ENCODE data around the gene ABLIM1. TPM values are rescaled to one million over a fixed set of nuclear protein-coding genes. Genes with fewer than 3 reads are reported as not detected.

The ABLIM1 gene
- polyA plus RNA-seq, 3 donors: 0.33 to 0.91 (median 0.57) TPM

GRCh38 chr10:114691442-114691941 is 33.4 kb upstream of the ABLIM1 start:
- Histone ChIP-seq H3K27ac (ENCODE audit: low read depth in 1 of 2, low read length in 2 of 2) (no peak overlapping the region), H3K4me1 (ENCODE audit: control insufficient read depth in 1 of 2, insufficient read depth in 2 of 2, low read length in 2 of 2) (peaks cover 7 to 9% of the 10 kb centered on the region in 2 donors), H3K4me3 (replicated peaks in 1 of 3; ENCODE audit: low read depth in 2 of 3, low read length in 3 of 3) (no peak overlapping the region), H3K79me2 (ENCODE audit: insufficient read depth, low read length) (no peaks in the 10 kb centered on the region), H3K4me2 (replicated peaks; ENCODE audit: extremely low read depth, low read length, poor library complexity, severe bottlenecking) (no peak overlapping the region), H3K9me3 (replicated peaks in 1 of 2; ENCODE audit: control insufficient read depth in 1 of 2, insufficient read depth in 1 of 2, low read length in 2 of 2) (no peaks in the 10 kb centered on the region), H4K20me1 (ENCODE audit: insufficient read depth, low read length) (no peaks in the 10 kb centered on the region), H3K27me3 (ENCODE audit: control insufficient read depth in 2 of 2, insufficient read depth in 2 of 2, low read length in 2 of 2) (no peaks in the 10 kb centered on the region), H3K9ac (ENCODE audit: insufficient read depth, low read length, poor library complexity, severe bottlenecking) (no peak overlapping the region), H2AFZ (ENCODE audit: insufficient read depth, low read depth, low read length, poor library complexity, severe bottlenecking) (no peak overlapping the region), H3K36me3 (replicated peaks in 1 of 2; ENCODE audit: control insufficient read depth in 1 of 2, insufficient read depth in 2 of 2, low read length in 2 of 2) (no peaks in the 10 kb centered on the region)
- intact Hi-C loops (cut with micrococcal nuclease): no loop called here
- H3K4me1 Mint-ChIP-seq: peaks cover 17% of the 10 kb centered on the region
- no peak for DNase-seq
- no peak overlapping the region for H3K27ac Mint-ChIP-seq
- H3K4me3 Mint-ChIP-seq: no peak overlapping the region
- no peaks in the 10 kb centered on the region for H3K36me3 Mint-ChIP-seq
- peaks cover 0 to 2% (median 0%) of the 10 kb centered on the region in 7 donors for H3K9me3 Mint-ChIP-seq
- H3K27me3 Mint-ChIP-seq (ENCODE audit: low read depth in 3 of 3): no peaks in the 10 kb centered on the region
- no peak for TF ChIP-seq CTCF (IDR thresholded peaks at IDR 0.05)
- no CpG with 5 or more reads among the region's 1 CpG for WGBS (ENCODE audit: insufficient coverage)

- Histone ChIP-seq H2AFZ (ENCODE audit: insufficient read depth, low read depth, low read length, poor library complexity, severe bottlenecking) (no peak overlapping the region), H3K27ac (ENCODE audit: low read depth in 1 of 2, low read length in 2 of 2) (no peak overlapping the region), H3K9ac (ENCODE audit: insufficient read depth, low read length, poor library complexity, severe bottlenecking) (no peak overlapping the region), H3K4me1 (ENCODE audit: control insufficient read depth in 1 of 2, insufficient read depth in 2 of 2, low read length in 2 of 2) (peaks cover 7 to 15% of the 10 kb centered on the region in 2 donors), H3K27me3 (ENCODE audit: control insufficient read depth in 2 of 2, insufficient read depth in 2 of 2, low read length in 2 of 2) (no peaks in the 10 kb centered on the region), H3K36me3 (replicated peaks in 1 of 2; ENCODE audit: control insufficient read depth in 1 of 2, insufficient read depth in 2 of 2, low read length in 2 of 2) (no peaks in the 10 kb centered on the region), H3K4me3 (replicated peaks in 1 of 3; ENCODE audit: low read depth in 2 of 3, low read length in 3 of 3) (no peak overlapping the region), H3K79me2 (ENCODE audit: insufficient read depth, low read length) (no peaks in the 10 kb centered on the region), H3K4me2 (replicated peaks; ENCODE audit: extremely low read depth, low read length, poor library complexity, severe bottlenecking) (no peak overlapping the region), H3K9me3 (replicated peaks in 1 of 2; ENCODE audit: control insufficient read depth in 1 of 2, insufficient read depth in 1 of 2, low read length in 2 of 2) (no peaks in the 10 kb centered on the region), H4K20me1 (ENCODE audit: insufficient read depth, low read length) (no peaks in the 10 kb centered on the region)
- peaks cover 0 to 2% (median 0%) of the 10 kb centered on the region in 7 donors for H3K9me3 Mint-ChIP-seq
- 100% methylated on average over 3 of the region's 5 CpGs for WGBS (ENCODE audit: insufficient coverage)
- H3K4me3 Mint-ChIP-seq: no peak overlapping the region
- no peaks in the 10 kb centered on the region for H3K36me3 Mint-ChIP-seq
- H3K4me1 Mint-ChIP-seq: peaks cover 27% of the 10 kb centered on the region
- H3K27ac Mint-ChIP-seq: no peak overlapping the region
- intact Hi-C loops (cut with micrococcal nuclease): no loop called here
- H3K27me3 Mint-ChIP-seq (ENCODE audit: low read depth in 3 of 3): peaks cover 0 to 2% (median 0%) of the 10 kb centered on the region in 3 donors
- DNase-seq: no peak
- TF ChIP-seq CTCF (IDR thresholded peaks at IDR 0.05): no peak
Observed at GRCh38 chr10:114688786-114689185, 30.7 kb upstream of the ABLIM1 start.

Data from CD14-positive monocyte (primary cell).